Astrocyte of the spinal cord (primary cell): ENCODE results near the gene CIAO3.

Source experiments
- DNase-seq: peaks from one replicate; pipeline ENCODE4 v3.0.0; 2011; ENCODE audit warnings: low read depth, low spot score
- H3K4me3 ChIP-seq: 2 replicates; pipeline ENCODE4 v1.5.1; 2011; ENCODE audit warnings: low read depth, mild to moderate bottlenecking, low read length, moderate library complexity
- in situ Hi-C: cut with HindIII; loops from 2 replicates; pipeline ENCODE4 v1.10.0; 2017; ENCODE audit warnings: low sequenced_read_pairs
- TF ChIP-seq, protein P1 (sequence below): IDR thresholded peaks from 2 replicates; pipeline ENCODE4 v1.5.1; 2012; ENCODE audit warnings: low read depth, mild to moderate bottlenecking, low read length, inconsistent platforms

CIAO3 gene

DNA sequence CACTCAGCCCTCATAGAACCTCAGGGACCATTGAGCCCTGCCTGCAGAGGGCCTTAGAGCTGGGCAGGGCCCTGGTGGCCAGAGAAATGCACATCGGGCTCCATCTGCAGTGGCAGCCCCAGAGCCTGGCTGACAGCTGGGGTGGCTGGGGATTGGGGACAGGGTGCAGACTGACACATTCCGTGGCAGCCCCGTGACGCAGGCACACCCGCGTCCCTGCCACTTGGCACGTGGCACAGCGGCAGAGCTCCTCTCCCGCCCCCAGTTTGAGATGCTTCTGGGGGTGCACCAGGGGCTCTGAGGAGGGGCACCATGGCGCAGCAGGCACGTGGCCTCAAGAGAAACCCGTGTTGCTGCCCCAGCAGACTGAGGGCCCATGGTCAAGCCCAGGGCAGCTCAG, 37.4 kb downstream of the CIAO3 start:
- no peak for DNase-seq
- in situ Hi-C loops = no loop called here
- no peak overlapping the region for H3K4me3 ChIP-seq
- TF ChIP-seq, protein P1, sequence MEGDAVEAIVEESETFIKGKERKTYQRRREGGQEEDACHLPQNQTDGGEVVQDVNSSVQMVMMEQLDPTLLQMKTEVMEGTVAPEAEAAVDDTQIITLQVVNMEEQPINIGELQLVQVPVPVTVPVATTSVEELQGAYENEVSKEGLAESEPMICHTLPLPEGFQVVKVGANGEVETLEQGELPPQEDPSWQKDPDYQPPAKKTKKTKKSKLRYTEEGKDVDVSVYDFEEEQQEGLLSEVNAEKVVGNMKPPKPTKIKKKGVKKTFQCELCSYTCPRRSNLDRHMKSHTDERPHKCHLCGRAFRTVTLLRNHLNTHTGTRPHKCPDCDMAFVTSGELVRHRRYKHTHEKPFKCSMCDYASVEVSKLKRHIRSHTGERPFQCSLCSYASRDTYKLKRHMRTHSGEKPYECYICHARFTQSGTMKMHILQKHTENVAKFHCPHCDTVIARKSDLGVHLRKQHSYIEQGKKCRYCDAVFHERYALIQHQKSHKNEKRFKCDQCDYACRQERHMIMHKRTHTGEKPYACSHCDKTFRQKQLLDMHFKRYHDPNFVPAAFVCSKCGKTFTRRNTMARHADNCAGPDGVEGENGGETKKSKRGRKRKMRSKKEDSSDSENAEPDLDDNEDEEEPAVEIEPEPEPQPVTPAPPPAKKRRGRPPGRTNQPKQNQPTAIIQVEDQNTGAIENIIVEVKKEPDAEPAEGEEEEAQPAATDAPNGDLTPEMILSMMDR = no peak

DNA sequence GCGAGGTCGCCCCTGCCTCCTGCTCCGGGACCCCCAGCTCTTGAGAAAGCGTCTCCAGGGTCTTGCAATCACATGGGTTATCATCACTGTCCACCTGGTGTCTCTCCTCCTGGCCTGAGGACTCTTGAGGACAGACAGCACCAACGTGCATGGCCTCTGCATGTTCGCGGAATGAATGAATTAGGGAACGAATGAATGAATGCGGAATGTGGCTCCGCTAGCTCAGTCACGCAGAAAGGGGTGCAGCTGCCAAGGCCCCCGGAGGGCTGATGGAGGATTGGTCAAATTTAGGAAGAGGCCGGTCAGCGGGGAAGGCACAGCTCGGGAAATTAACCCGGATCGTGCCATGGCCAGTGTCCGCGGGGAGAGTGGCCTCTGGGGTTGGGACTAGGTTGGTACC, 38.5 kb downstream of the CIAO3 start:
- in situ Hi-C loops = no loop called here
- H3K4me3 ChIP-seq = no peak overlapping the region
- TF ChIP-seq, protein P1 = no peak
- DNase-seq = no peak

DNA sequence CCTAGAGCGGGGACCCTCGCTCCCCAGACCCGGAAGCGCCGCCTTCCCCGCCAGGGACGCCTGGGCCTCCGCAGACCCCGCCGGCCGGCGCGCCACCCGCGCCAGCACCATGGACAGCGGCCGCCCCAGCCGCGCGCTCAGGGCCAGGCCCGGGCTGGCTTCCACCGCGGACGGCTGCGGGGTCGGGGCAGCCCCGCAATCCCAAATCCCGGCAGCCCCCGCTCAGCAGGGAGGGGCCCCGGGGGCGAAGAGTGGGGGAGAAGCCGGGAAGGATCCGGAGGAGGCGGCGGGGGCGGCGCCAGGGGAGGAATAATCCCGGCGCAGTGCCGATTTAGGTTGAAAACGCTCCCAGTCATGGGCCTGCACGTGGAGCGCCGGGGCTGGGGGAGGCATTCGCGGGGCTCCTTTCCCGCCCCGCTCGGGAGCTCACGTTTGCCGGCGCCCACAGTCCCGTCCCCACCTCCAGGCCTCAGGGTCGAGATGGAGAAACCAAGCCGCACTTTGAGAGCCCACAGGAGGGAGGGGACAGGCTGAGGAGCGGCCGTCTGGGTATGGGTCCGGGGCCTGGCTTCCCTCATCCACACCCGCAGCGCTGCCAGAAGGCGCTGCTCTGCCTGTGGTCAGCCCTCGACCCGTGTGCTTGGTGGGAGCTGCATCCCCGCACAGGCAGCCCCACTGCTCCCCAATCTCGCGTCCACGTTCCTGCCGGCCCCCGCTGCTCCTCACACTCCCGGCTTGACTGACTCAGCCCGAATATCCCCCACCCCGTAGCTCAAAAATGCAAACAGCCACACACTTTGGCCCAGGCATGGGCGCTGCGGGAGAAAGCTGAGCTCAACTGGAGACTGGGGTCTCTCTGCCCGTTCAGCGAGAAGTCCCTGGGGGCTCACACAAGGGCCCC, 39.9 kb downstream of the CIAO3 start:
- no peak overlapping the region for H3K4me3 ChIP-seq

DNA sequence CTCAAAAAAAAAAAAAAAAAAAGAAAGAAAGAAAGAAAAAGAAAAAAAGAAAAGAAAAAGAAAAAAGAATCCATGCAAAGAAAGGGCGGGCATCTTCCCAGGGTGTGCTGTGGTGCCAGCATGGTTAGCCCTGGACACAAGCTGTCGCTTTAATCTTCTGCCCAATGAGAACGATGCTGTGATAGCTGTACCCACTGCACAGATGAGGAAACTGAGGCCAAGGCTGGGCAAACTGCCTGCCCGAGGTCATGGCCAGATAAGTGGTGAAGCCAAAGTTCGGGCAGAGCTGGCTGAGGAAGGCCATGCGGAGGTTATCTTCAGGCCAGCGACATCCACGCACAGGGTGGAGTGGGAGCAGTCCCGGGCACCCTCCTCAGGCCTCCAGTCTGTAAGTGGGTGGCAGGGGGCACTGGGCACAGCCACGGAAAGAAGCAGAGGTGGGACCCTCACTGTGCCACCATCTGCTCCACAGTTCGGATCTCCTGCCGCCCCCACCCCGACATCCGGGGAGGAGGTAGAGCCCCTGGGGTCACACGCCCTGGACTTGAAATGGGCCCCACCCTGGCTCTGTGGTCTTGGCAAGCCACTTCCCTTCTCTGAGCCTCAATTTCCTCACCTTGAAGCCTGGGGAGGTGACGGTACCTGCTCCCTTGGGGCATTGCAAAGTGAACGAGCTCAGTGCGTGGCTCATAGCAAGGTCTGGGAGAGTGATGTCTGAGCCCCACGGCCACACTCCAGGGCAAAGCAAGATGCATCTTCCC, 41.7 kb downstream of the CIAO3 start:
- TF ChIP-seq, protein P1 = no peak
- in situ Hi-C loops = no loop called here
- DNase-seq = no peak
- H3K4me3 ChIP-seq = no peak overlapping the region

More for the DNA sequence above, 39.9 kb downstream of the CIAO3 start:
- no peak for DNase-seq
- TF ChIP-seq, protein P1 = no peak
- in situ Hi-C loops = no loop called here

DNA sequence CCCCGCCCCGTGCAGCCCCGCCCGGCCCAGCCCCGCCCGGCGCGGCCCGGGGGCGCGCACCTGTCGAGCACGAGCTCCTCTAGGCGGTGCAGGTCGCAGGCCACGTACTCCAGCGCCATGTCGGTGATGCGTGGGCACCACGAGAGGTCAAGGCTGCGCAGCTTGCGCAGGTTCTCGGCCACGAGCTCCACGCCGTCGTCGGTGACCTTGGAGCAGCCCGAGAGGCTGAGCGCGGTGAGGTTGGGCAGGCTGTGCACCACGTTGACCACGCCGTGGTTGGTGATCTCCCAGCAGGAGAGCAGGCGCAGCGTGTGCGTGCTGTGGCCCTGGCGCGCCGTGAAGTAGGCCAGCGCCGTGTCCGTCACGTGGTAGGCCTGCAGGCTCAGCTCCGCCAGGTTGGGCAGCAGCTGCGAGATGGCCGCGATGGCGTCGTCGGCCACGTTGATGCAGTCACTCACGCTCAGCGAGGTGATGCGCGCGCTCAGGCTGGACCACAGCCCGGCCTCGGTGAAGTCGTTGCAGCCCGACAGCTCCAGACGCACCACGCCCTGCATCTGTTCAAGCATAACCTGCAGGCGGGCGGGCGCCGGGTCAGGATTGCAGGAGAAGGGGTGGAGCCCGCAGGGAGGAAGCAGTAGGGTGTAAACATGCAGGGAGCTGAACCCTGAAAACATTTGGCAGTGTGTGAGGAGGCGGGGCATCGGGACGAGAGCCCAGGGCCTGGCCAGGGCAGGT, 45.3 kb downstream of the CIAO3 start:
- no peak overlapping the region for H3K4me3 ChIP-seq
- TF ChIP-seq, protein P1 = no peak
- DNase-seq = no peak
- in situ Hi-C loops = no loop called here

DNA sequence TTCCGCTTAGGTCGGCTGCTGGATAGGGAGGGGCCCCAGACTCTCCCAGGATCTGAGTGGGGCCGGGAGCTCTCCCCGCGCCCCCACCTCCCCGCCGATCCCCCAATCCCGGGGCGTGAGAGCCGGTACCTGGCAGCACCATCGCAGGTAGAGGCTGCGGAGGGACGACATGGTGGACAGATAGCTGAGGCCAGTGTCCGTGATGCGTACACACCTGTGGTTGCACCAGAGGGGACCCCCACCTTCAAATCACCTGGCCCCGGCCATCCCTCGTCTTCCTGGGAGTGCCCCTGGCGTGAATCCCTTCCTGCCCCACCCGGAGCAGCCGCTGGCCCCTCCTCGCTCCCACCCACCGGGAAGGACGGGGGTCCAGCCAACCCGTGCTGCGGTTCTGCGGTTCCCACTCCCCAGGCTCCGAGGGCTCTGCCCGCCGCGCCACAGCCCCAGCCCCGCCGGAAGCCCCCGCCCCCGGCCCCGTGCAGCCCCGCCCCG, 45.9 kb downstream of the CIAO3 start:
- in situ Hi-C loops = no loop called here
- no peak for DNase-seq
- TF ChIP-seq, protein P1 = no peak
- H3K4me3 ChIP-seq = no peak overlapping the region
